HG02870 (cell line): ENCODE results near the gene LMBR1L.
"Not testable (repeated sequence)": the region's sequence is repeated elsewhere in the genome, so short reads cannot be mapped to it uniquely, and the experiment has no call there.

Experiments
- ATAC-seq: cut with Tn5 transposase; IDR thresholded peaks from one replicate; pipeline ENCODE4 v1.9.1; 2021; ENCODE audit warnings: mild to moderate bottlenecking, moderate library complexity; ENCODE audit not compliant: unreplicated experiment

LMBR1L gene, protein sequence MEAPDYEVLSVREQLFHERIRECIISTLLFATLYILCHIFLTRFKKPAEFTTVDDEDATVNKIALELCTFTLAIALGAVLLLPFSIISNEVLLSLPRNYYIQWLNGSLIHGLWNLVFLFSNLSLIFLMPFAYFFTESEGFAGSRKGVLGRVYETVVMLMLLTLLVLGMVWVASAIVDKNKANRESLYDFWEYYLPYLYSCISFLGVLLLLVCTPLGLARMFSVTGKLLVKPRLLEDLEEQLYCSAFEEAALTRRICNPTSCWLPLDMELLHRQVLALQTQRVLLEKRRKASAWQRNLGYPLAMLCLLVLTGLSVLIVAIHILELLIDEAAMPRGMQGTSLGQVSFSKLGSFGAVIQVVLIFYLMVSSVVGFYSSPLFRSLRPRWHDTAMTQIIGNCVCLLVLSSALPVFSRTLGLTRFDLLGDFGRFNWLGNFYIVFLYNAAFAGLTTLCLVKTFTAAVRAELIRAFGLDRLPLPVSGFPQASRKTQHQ

GRCh38 chr12:49110464-49111155, at the start of gene LMBR1L:
Gene LMBR1L, minus strand, starts transcription at chr12:49110847. Its CDS starts 292 bp downstream, at chr12:49110555.
- ATAC-seq, result peak; percentile 96

DNA sequence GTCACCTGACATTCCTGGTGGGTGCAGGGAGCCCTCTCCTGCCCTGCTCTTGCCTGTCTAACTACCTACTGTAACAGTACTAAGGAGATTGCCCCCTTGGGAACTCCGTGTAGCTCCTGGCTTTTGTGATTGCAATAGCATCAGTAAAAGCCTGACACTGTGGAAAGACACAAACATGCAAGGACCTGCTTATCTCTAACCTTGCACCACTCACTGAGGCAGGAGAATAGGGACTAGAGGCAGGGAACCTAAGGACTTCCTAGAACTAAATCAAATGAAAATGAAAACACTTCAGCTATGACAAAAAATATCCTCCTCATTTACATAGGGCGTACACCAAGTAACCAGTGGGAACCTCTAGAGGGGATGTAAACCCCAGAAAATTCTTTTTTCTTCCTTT, 49.8 kb upstream of the LMBR1L start:
- no peak for ATAC-seq

DNA sequence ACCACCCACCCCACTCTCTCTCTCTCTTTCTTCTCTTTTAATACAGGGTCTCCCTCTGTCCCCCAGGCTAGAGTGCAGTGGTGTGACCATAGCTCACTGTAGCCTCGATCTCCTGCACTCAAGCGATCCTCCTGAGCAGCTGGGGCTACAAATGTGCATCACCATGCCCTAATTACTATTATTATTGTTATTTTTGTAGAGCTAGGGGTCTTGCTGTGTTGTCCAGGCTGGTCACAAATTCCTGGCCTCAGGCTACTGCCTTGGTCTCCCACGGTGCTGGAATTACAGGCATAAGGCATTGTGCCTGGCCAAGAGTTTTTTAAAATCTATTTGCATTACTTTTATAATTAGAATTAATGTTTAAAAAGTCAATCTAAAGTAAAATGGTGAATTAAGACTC, 43.6 kb upstream of the LMBR1L start:
- no peak for ATAC-seq

- no peak for ATAC-seq
These were observed 36.7 kb upstream of the LMBR1L start for GRCh38 chr12:49147384-49147783.

DNA sequence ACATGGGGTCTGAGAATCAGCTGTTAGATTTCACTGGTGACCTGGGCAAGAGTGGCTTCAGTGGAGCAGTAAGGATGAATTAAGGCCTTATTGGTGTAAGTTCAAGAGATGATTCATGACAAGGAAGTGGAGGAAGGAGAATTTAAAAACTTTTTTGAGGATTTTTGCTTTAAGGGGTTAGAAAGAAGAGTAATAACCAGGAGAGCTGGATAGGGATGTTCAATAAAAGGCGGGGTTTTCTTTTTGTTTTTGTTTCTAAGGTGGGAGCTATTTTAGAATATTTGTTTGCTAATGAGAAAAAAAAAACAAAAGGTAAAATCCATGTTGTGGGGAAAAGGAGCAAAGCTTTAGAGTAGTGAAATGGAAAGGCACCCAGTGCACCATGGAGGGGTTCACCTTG, 35.8 kb upstream of the LMBR1L start:
- no peak for ATAC-seq

GRCh38 chr12:49144384-49144783, 33.7 kb upstream of the LMBR1L start:
- no peak for ATAC-seq

- no peak for ATAC-seq
These were observed 28.4 kb upstream of the LMBR1L start for GRCh38 chr12:49138999-49139398.

GRCh38 chr12:49138587-49138986, 27.9 kb upstream of the LMBR1L start:
- no peak for ATAC-seq

DNA sequence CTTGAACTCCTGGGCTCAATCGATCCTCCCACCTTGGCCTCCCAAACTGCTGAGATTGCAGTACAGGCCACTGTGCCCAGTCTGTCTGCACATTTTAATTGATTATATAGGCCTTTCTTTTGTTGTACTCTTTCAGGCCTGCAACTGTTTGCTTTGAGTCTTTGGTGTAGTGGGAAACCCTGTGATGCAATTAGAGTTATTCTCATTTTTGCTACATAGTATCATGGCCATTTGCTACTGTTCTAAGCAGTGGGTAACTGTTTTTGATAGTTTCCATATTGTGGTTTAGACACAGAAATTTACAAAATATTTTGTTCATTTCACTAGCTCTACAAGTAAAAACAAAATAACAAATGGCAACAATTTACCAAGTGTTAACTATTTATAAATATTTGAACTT, 26.8 kb upstream of the LMBR1L start:
- ATAC-seq, result no peak

GRCh38 chr12:49136997-49137396, 26.4 kb upstream of the LMBR1L start:
- not testable (repeated sequence) for ATAC-seq

DNA sequence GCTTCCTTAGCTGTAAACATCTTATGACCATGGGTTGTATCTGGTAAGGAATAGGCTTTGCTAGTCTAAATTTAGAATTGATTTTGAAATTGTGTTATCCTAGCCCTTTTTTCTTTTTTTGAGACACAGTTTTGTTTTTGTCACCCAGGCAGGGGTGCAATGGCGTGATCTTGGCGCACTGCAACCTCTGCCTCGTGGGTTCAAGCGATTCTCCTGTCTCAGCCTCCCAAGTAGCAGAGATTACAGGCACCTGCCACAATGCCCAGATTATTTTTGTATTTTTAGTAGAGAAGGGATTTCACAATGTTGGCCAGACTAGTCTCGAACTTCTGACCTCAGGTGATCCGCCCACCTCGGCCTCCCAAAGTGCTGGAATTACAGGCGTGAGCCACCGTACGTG, 22.9 kb upstream of the LMBR1L start:
- no peak for ATAC-seq

DNA sequence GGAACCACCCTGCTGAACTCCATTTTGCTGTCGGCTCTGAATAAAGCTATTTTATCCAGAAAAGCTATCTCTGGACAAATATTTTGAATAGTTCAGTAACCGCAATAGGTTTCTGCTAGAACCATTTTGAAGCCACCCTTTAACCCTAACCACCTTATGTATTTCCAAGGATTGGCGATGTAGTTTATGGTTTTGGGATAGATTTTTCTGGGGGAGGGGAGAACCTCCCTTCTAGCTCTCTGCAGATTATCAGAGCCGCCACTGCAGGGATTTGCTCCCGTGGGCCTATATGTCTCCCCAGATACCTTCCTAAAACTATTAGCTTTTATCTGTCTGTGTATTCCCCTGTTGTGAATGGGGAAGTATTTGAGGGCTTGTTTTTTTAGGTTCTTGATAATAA, 22.4 kb upstream of the LMBR1L start:
- ATAC-seq, result no peak

DNA sequence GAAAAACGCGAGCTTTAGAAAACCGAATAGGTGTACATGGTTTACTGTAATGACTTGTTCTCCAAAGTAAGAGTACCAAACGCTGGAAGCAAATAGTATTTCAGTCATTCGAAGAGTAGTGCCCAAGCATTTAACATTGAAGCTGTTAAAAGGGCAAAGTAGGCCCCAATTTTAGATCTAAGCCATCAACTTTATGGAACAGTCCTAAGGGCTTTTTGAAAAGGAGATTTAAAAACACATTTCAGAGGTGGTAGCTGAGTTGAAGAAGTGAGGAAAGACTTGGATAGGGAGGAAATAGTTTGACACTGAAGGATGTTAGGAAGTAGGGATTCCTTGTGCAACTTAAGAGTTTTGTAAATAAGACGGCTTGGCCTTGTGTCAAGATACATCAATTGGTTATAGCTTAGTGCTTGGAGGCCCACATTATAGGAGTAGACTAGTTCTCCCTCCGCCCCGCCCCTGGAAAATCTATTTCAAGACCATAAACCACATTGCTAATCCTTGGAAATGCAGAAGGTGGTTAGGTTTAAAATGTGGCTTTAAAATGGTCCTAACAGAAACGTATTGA, 21.3 kb upstream of the LMBR1L start:
- no peak for ATAC-seq

- peak; percentile 58 for ATAC-seq
These were observed 20.6 kb upstream of the LMBR1L start, which contains the start of gene TUBA1B for GRCh38 chr12:49131051-49131893. Gene TUBA1B, minus strand, starts transcription at chr12:49131395. Its CDS starts 95 bp downstream, at chr12:49131300.

DNA sequence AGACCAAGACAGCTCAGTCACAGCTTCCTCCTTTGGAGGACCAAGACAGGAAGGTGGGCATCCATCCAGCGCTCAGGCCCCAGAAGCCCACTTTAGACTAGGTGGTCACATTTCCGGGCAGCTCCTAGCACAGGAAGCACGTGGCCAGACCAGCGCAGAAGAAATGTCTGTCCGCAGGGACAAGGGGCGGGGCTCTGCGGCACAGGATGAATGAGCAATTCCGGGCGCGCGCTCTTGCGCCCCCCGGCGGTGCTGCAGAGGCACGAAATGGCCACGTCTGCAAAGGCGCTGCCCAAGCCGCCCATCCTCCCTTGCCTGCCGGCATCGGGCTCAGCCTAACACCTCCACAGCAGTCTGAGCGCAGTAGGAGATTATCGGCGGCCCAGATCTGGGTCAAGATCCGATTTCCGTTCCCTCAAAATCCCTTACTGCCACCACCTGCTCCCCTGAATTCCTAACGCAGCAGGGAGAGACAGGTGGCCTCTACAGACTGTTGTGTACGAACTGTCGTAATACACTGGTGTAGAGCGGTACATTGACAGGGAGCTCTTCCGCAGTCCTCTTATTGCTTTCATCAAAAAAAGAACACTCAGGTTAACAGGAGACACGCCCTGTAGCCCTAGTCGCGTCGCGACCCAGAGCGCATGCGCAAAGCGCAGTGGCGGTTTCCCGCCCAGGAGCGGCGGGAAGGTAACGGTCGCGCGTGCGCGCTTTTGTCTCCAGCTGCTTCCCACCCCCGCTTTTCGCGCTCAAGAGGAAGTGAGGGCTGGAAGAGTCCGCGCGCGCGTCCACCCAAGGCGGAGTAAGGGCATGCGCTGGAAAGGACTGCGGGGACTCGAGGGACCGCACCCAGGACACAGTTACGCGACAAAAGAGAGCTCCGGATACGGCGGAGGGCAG, 19.8 kb upstream of the LMBR1L start:
- ATAC-seq, result peak; percentile 50

GRCh38 chr12:49129332-49130150, 18.9 kb upstream of the LMBR1L start:
- no peak for ATAC-seq

- ATAC-seq, result not testable (repeated sequence)
These were observed 17.3 kb upstream of the LMBR1L start for GRCh38 chr12:49127971-49128370.

DNA sequence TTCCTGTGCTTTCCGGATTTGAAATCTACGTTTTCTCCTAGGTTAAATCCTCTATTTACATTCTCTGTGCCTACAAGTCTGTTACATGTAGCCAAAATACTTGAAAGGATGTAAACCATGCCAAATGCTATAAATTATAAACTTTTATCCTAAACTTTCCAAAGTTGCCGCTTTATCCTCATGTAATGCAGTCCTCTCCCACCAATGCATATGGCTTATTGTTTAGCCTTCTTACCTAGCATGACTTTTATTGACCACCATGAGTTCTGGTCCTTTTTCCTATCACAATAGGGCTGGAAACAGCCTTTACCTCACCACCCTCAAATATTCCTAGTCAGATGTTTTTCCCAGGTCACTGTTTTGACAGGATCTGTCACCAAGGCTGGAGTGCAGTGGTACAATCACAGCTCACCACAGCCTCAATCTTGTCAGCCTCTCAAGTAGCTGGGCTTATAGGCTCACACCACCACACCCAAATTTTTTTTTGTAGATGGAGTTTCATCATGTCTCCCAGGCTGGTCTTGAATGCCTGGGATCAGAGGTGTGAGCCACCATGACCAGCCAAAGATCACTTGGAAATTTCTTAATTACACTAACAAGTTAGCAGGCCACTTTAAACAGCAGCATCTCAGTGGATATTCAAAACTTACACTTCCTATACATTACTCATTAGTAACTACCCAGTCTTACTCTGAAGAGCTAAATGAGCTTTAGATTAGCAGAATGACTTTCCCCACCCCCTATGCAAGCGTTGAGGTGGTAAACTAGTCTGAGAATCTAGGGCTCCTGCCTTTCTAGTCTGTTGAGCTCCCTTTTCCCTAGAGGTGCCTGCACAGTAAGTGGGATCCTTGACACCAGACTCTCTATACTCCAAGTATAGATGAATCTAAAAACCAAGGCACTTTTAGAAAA, 16.5 kb upstream of the LMBR1L start:
- no peak for ATAC-seq
